NCI-H1694 treated with DMSO at 0.1 percent for 48 hours (cell line): ENCODE results near the gene SYDE2.

Experiments
- DNase-seq: peaks from one replicate; lab custom pipeline; 2025; lab: John Stamatoyannopoulos, UW

SYDE2 gene

DNA sequence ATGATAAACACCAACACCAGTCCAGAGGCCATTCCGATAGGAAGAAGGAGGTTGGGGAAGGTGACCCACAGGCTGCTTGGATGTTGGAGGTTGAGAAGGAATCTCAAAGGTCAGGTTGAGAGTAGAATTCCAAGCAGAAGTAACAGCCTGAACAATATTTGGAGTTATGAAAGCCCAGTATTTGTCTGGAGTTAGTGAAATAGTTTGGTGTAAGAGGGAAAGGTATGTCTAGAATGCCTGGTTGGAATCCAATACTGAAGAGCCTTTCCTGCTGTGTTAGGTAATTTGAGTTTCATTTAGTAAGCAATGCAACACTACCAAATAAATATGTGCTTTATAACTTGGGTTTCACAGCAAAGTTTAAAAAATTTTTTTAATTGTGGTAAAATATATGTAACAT, 82.1 kb downstream of the SYDE2 start:
- DNase-seq: no peak

DNA sequence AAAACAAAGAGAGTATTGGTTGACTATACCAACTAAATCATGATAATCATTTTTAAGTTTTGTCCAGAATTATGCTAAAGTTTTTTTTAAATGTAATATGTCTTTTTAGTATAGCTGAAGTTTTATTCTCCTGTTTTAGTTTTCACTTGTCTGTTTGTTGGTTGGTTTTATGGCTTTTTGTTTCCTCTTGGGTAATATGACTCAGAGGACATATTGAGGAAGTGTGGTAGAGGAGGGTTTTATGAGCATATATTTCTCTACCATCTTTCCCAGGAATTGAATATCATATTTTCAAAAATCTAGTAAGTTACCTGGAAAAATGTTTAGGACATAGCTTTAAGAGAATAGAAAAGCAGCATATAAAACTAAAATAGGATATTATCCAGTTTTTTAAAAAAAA, 84.0 kb downstream of the SYDE2 start:
- DNase-seq: no peak

DNA sequence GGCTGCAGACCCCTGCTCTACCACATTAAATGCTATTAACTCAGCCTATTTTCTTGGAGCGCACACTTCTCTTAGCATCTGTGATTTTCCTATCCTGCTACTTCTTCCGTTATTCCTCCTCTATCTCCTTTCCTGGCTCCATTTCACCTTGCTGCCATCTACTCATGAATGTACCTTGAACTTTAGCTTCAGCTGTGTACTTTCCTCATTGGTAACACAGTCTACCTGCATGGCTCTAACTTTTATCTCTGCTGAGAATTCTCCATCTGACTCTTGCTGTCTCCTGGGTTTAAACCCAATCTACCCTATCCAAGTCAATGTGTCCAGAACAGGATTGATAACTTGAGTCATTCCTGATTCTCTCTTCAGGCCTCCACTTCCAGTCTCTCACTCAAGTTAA, 84.9 kb downstream of the SYDE2 start:
- DNase-seq: no peak

- no peak for DNase-seq
Measured at GRCh38 chr1:85111695-85112094, 89.1 kb downstream of the SYDE2 start.

DNA sequence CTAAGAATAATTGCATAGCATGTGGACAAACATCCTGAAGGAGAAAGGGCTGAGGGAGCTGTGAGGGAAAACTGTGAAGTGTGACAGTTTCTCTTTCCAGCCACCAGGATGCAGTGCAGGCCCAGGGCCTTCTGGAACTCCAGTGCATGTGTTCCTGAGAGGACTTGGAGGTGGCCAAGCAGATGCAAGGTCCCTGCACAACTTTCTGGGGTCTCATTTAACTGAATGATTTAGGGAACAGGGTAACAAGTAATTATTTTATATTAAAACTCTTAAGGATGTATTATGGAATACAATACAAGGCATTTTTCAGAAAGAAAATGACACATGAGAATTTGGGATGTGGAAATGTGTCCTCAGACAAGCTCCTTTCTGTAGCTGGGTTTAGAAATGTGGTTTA, 91.3 kb downstream of the SYDE2 start:
- peak; percentile 71 for DNase-seq
